Activated CD4-positive, alpha-beta T cell treated with anti-CD3 and anti-CD28 coated beads for 36 hours (primary cell): ENCODE results near the gene PAFAH1B2. TPM values are rescaled to one million over a fixed set of nuclear protein-coding genes. Genes with fewer than 3 reads are reported as not detected.

Experiments used
- ATAC-seq: fragments of 200-7000 bp; cut with Tn5 transposase; one replicate; pipeline ENCODE4 v1.10.0; 2021; ENCODE audit warnings: mild to moderate bottlenecking, moderate library complexity
- CTCF ChIA-PET: fragments of 350-600 bp; sonication (Branson Sonifier 250); formaldehyde crosslinking; loops from one replicate; lab custom pipeline; 2021; ENCODE audit warnings: antibody characterized with exemption; lab: Charles Lee
- POLR2A ChIA-PET: fragments of 350-600 bp; sonication (Branson Sonifier 250); formaldehyde crosslinking; loops from one replicate; lab custom pipeline; 2021; ENCODE audit warnings: antibody characterized with exemption, inconsistent platforms; lab: Charles Lee
- DNase-seq: peaks from one replicate; pipeline ENCODE4 v3.0.0-alpha.2; 2020
- H3K27ac Mint-ChIP-seq: one replicate; pipeline ENCODE4 v1.8.0; 2021; ENCODE audit warnings: mixed read lengths
- H3K27me3 Mint-ChIP-seq: one replicate; pipeline ENCODE4 v1.8.0; 2021; ENCODE audit warnings: mixed read lengths
- H3K36me3 Mint-ChIP-seq: one replicate; pipeline ENCODE4 v1.8.0; 2021; ENCODE audit warnings: low read depth, mixed read lengths
- H3K4me1 Mint-ChIP-seq: one replicate; pipeline ENCODE4 v1.8.0; 2021; ENCODE audit warnings: mixed read lengths
- H3K4me3 Mint-ChIP-seq: one replicate; pipeline ENCODE4 v1.8.0; 2021; ENCODE audit warnings: mild to moderate bottlenecking, moderate library complexity, mixed read lengths
- H3K9me3 Mint-ChIP-seq: one replicate; pipeline ENCODE4 v1.8.0; 2021; ENCODE audit warnings: low read depth, mixed read lengths
- intact Hi-C, 2 experiments: fragments of 100-400 bp; cut with DNase I in 1 of 2; cut with micrococcal nuclease in 1 of 2; formaldehyde crosslinking; loops; one replicate each; pipeline versions ENCODE4 v1.14.2 to v1.15.1; 2022 to 2024; cut with DNase I, micrococcal nuclease
- total RNA-seq, 2 experiments: library from RNA; stranded (reverse); gene quantifications; one replicate each; pipeline ENCODE4 v1.2.3, GENCODE V29; 2021

The PAFAH1B2 gene
- total RNA-seq, 2 experiments from 2014 or later: 44.8 to 57.5 TPM

GRCh38 chr11:117172724-117173421 is 28.8 kb downstream of the PAFAH1B2 start:
- Mint-ChIP-seq H3K27me3 (no peaks in the 10 kb centered on the region), H3K4me1 (peaks cover 16% of the 10 kb centered on the region), H3K4me3 (no peak overlapping the region), H3K27ac (peak overlapping the region; percentile 37), H3K9me3 (no peaks in the 10 kb centered on the region), H3K36me3 (peaks cover 8% of the 10 kb centered on the region)
- no peak for DNase-seq
- ChIA-PET CTCF (interaction anchor here (0.6 to 2.5 kb wide), 8 partner anchors 8 to 382 kb away, joined by 3 to 16 read pairs (median 3); no protein-coding TSS in a partner anchor), POLR2A (interaction anchor here (0.8 to 1.5 kb wide), 4 partner anchors 7 to 28 kb away, joined by 3 to 5 read pairs (median 4); partner anchors contain the start of gene PAFAH1B2)
- ATAC-seq: no peak
- intact Hi-C loops: loop anchor here in 1 of 2 experiments (10.0 kb wide), 1 partner anchor 152 kb away; the partner anchor contains the start of gene CEP164

GRCh38 chr11:117175104-117175503 is 31.0 kb downstream of the PAFAH1B2 start:
- no peak overlapping the region for H3K27ac Mint-ChIP-seq
- POLR2A ChIA-PET: interaction anchor here (0.6 to 0.9 kb wide), 3 partner anchors 10 to 52 kb away, joined by 3 to 5 read pairs (median 5); no protein-coding TSS in a partner anchor
- intact Hi-C loops: loop anchor here in 1 of 2 experiments (10.0 kb wide), 1 partner anchor 150 kb away; the partner anchor contains the start of gene CEP164

GRCh38 chr11:117175781-117176180 is 31.7 kb downstream of the PAFAH1B2 start:
- DNase-seq (no peak), ATAC-seq (no peak)
- POLR2A ChIA-PET: interaction anchor here (0.6 kb wide), 1 partner anchor 45 kb away, joined by 5 read pairs; no protein-coding TSS in a partner anchor
- CTCF ChIA-PET: interaction anchor here (1.0 to 1.2 kb wide), 2 partner anchors 9 to 340 kb away, joined by 3 read pairs; no protein-coding TSS in a partner anchor
- Mint-ChIP-seq H3K27me3 (no peaks in the 10 kb centered on the region), H3K4me3 (no peak overlapping the region), H3K36me3 (peaks cover 6% of the 10 kb centered on the region), H3K27ac (no peak overlapping the region), H3K4me1 (peaks cover 37% of the 10 kb centered on the region), H3K9me3 (no peaks in the 10 kb centered on the region)
- intact Hi-C loops: loop anchor here in 1 of 2 experiments (10.0 kb wide), 1 partner anchor 149 kb away; the partner anchor contains the start of gene CEP164

More at GRCh38 chr11:117175104-117175503, 31.0 kb downstream of the PAFAH1B2 start:
- Mint-ChIP-seq H3K27me3 (no peaks in the 10 kb centered on the region), H3K4me3 (no peak overlapping the region), H3K4me1 (peaks cover 30% of the 10 kb centered on the region), H3K36me3 (peaks cover 6% of the 10 kb centered on the region), H3K9me3 (no peaks in the 10 kb centered on the region)
- CTCF ChIA-PET: interaction anchor here (1.0 to 1.7 kb wide), 2 partner anchors 9 to 31 kb away, joined by 3 to 4 read pairs; no protein-coding TSS in a partner anchor
- ATAC-seq (no peak), DNase-seq (no peak)

GRCh38 chr11:117176186-117176585 is 32.1 kb downstream of the PAFAH1B2 start:
- Mint-ChIP-seq H3K4me3 (no peak overlapping the region), H3K27me3 (no peaks in the 10 kb centered on the region), H3K27ac (no peak overlapping the region), H3K4me1 (peaks cover 37% of the 10 kb centered on the region), H3K9me3 (no peaks in the 10 kb centered on the region), H3K36me3 (peaks cover 3% of the 10 kb centered on the region)
- POLR2A ChIA-PET: no interaction called here
- intact Hi-C loops: loop anchor here in 1 of 2 experiments (10.0 kb wide), 1 partner anchor 149 kb away; the partner anchor contains the start of gene CEP164
- ATAC-seq (no peak), DNase-seq (no peak)
- CTCF ChIA-PET: interaction anchor here (1.2 kb wide), 1 partner anchor 341 kb away, joined by 3 read pairs; no protein-coding TSS in a partner anchor

- Mint-ChIP-seq H3K4me3 (peak overlapping the region; percentile 87), H3K27ac (peak overlapping the region; percentile 75), H3K9me3 (no peaks in the 10 kb centered on the region), H3K4me1 (peaks cover 33% of the 10 kb centered on the region), H3K27me3 (no peaks in the 10 kb centered on the region), H3K36me3 (peaks cover 2% of the 10 kb centered on the region)
- DNase-seq (no peak), ATAC-seq (no peak)
- intact Hi-C loops: loop anchor here (1.0 to 10.0 kb wide), 6 partner anchors 33 to 404 kb away; partner anchors contain the start of genes CEP164 (in 1 of the 2) and PAFAH1B2 (in 1 of the 2)
- POLR2A ChIA-PET: interaction anchor here (0.7 to 1.2 kb wide), 2 partner anchors 54 to 69 kb away, joined by 4 to 7 read pairs; partner anchors contain the start of gene PCSK7
- CTCF ChIA-PET: interaction anchor here (0.9 to 5.8 kb wide), 5 partner anchors 24 to 324 kb away, joined by 3 to 64 read pairs (median 5); partner anchors contain the start of gene PAFAH1B2
Measured at GRCh38 chr11:117177534-117178209, 33.6 kb downstream of the PAFAH1B2 start.

- Mint-ChIP-seq H3K4me3 (peak within 1 kb of the TSS; percentile 87), H3K27me3 (no peaks in the 10 kb centered on the region), H3K27ac (peak within 1 kb of the TSS; percentile 75), H3K4me1 (peaks cover 33% of the 10 kb centered on the region), H3K9me3 (no peaks in the 10 kb centered on the region), H3K36me3 (peaks cover 2% of the 10 kb centered on the region)
- CTCF ChIA-PET: interaction anchor here (0.8 to 5.8 kb wide), 10 partner anchors 9 to 342 kb away, joined by 3 to 64 read pairs (median 5); partner anchors contain the start of genes PAFAH1B2 and PCSK7
- ATAC-seq (peak; percentile 91), DNase-seq (peak; percentile 95)
- POLR2A ChIA-PET: interaction anchor here (0.6 to 1.6 kb wide), 7 partner anchors 10 to 69 kb away, joined by 3 to 7 read pairs (median 3); partner anchors contain the start of gene PCSK7
- intact Hi-C loops: loop anchor here (1.0 to 10.0 kb wide), 6 partner anchors 34 to 405 kb away; partner anchors contain the start of genes CEP164 (in 1 of the 2) and PAFAH1B2 (in 1 of the 2)
Measured at GRCh38 chr11:117178210-117179034, 34.3 kb downstream of the PAFAH1B2 start, which contains the start of gene SIDT2. Gene SIDT2, plus strand, starts transcription at chr11:117178743. Its CDS starts 521 bp downstream, at chr11:117179264.

- peak; percentile 19 for ATAC-seq
- peaks cover 2% of the 10 kb centered on the region for H3K36me3 Mint-ChIP-seq
- H3K4me3 Mint-ChIP-seq: peak overlapping the region; percentile 87
- POLR2A ChIA-PET: interaction anchor here (0.6 to 1.6 kb wide), 5 partner anchors 7 to 52 kb away, joined by 3 to 7 read pairs (median 4); partner anchors contain the start of gene PCSK7
- CTCF ChIA-PET: interaction anchor here (0.7 to 5.8 kb wide), 16 partner anchors 8 to 596 kb away, joined by 3 to 64 read pairs (median 5); partner anchors contain the start of genes PAFAH1B2 and PCSK7
- no peaks in the 10 kb centered on the region for H3K27me3 Mint-ChIP-seq
- peak; percentile 66 for DNase-seq
- intact Hi-C loops: loop anchor here in 1 of 2 experiments (10.0 kb wide), 1 partner anchor 145 kb away; the partner anchor contains the start of gene CEP164
- H3K27ac Mint-ChIP-seq: peak overlapping the region; percentile 72
- peaks cover 26% of the 10 kb centered on the region for H3K4me1 Mint-ChIP-seq
- H3K9me3 Mint-ChIP-seq: no peaks in the 10 kb centered on the region
Measured at GRCh38 chr11:117179048-117179999, 35.2 kb downstream of the PAFAH1B2 start.

GRCh38 chr11:117180020-117180419 is 35.9 kb downstream of the PAFAH1B2 start:
- Mint-ChIP-seq H3K4me3 (peak overlapping the region; percentile 87), H3K9me3 (no peaks in the 10 kb centered on the region), H3K27me3 (no peaks in the 10 kb centered on the region), H3K27ac (peak overlapping the region; percentile 72), H3K36me3 (peaks cover 2% of the 10 kb centered on the region), H3K4me1 (peaks cover 26% of the 10 kb centered on the region)
- ChIA-PET CTCF (interaction anchor here (0.7 to 5.8 kb wide), 18 partner anchors 8 to 597 kb away, joined by 3 to 64 read pairs (median 6); partner anchors contain the start of genes PAFAH1B2 and PCSK7), POLR2A (interaction anchor here (0.6 to 1.6 kb wide), 3 partner anchors 8 to 50 kb away, joined by 3 to 5 read pairs (median 4); no protein-coding TSS in a partner anchor)
- DNase-seq (no peak), ATAC-seq (no peak)
- intact Hi-C loops: loop anchor here in 1 of 2 experiments (5.0 kb wide), 1 partner anchor 147 kb away; the partner anchor contains the start of gene CEP164
